RWPE2 (cell line): ENCODE results near the gene XPR1.

Experiments
- ATAC-seq: fragments of 200-7000 bp; cut with Tn5 transposase; 3 replicates; pipeline ENCODE4 v1.9.1; 2021; ENCODE audit warnings: low read depth
- DNase-seq: peaks from one replicate; pipeline ENCODE4 v3.0.0-alpha.2; 2020; ENCODE audit warnings: low spot score
- H3K27ac ChIP-seq: fragments of 450-650 bp; 2 replicates; pipeline ENCODE4 v1.5.1; 2017; ENCODE audit warnings: mild to moderate bottlenecking; ENCODE audit not compliant: poor library complexity, severe bottlenecking
- H3K27me3 ChIP-seq: fragments of 250-450 bp; sonication (Bioruptor Pico); 2 replicates; pipeline ENCODE4 v1.5.1; 2021; ENCODE audit warnings: mild to moderate bottlenecking, moderate library complexity; ENCODE audit not compliant: insufficient read depth, poor library complexity, severe bottlenecking
- H3K36me3 ChIP-seq: fragments of 250-450 bp; sonication (Bioruptor Pico); 2 replicates; pipeline ENCODE4 v1.5.1; 2020; ENCODE audit warnings: low read depth, mild to moderate bottlenecking, moderate library complexity
- H3K4me1 ChIP-seq: fragments of 250-450 bp; sonication (Bioruptor Pico); 2 replicates; pipeline ENCODE4 v1.5.1; 2021; ENCODE audit warnings: mild to moderate bottlenecking, moderate library complexity; ENCODE audit not compliant: insufficient read depth, poor library complexity, severe bottlenecking
- H3K4me3 ChIP-seq: fragments of 250-450 bp; sonication (Bioruptor Pico); 2 replicates; pipeline ENCODE4 v1.5.1; 2021; ENCODE audit warnings: mild to moderate bottlenecking, moderate library complexity; ENCODE audit not compliant: severe bottlenecking
- H3K9me3 ChIP-seq: fragments of 250-450 bp; sonication (Bioruptor Pico); 2 replicates; pipeline ENCODE4 v1.5.1; 2021; ENCODE audit warnings: mild to moderate bottlenecking, moderate library complexity; ENCODE audit not compliant: severe bottlenecking
- CTCF ChIP-seq: fragments of 450-650 bp; IDR thresholded peaks from one replicate; pipeline ENCODE4 v1.5.1; 2017; ENCODE audit warnings: mild to moderate bottlenecking, moderate library complexity; ENCODE audit not compliant: poor library complexity, severe bottlenecking

XPR1 gene

GRCh38 chr1:180929389-180929788, 297.6 kb downstream of the XPR1 start:
- no peak overlapping the region for H3K27ac ChIP-seq
- no peaks in the 10 kb centered on the region for H3K36me3 ChIP-seq
- ATAC-seq (no peak), DNase-seq (no peak)
- no peaks in the 10 kb centered on the region for H3K4me1 ChIP-seq
- no peak overlapping the region for H3K4me3 ChIP-seq
- H3K9me3 ChIP-seq = no peaks in the 10 kb centered on the region
- TF ChIP-seq CTCF = no peak
- H3K27me3 ChIP-seq = no peaks in the 10 kb centered on the region

DNA sequence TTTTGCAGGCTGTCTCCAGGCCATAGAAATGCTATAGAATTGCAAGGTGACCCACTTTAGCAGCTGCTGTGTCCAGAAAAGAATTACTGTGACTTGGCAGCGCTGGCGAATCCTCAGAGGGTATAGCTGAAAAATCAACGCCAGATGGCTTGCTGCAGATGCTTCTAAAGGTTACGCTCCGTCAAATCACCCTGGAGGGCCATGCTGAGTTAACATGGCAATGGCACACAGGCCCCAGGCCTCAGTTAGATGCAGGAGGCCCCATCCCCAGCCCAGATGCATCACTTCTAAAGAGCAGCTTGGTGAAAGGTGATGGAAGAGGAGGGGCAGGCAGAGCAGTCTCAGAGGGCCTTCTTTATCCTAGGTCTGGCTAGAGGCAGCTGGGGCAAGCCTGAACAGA, 298.9 kb downstream of the XPR1 start:
- ATAC-seq (no peak), DNase-seq (no peak)
- no peaks in the 10 kb centered on the region for H3K9me3 ChIP-seq
- no peak for TF ChIP-seq CTCF
- H3K27ac ChIP-seq = no peak overlapping the region
- no peak overlapping the region for H3K4me3 ChIP-seq
- no peaks in the 10 kb centered on the region for H3K4me1 ChIP-seq
- no peaks in the 10 kb centered on the region for H3K27me3 ChIP-seq
- no peaks in the 10 kb centered on the region for H3K36me3 ChIP-seq

- H3K36me3 ChIP-seq = no peaks in the 10 kb centered on the region
- no peaks in the 10 kb centered on the region for H3K4me1 ChIP-seq
- no peak for TF ChIP-seq CTCF
- H3K27ac ChIP-seq = no peak overlapping the region
- no peaks in the 10 kb centered on the region for H3K27me3 ChIP-seq
- no peak overlapping the region for H3K4me3 ChIP-seq
- DNase-seq = no peak
- H3K9me3 ChIP-seq = no peaks in the 10 kb centered on the region
- ATAC-seq = no peak
These were observed 299.7 kb downstream of the XPR1 start for GRCh38 chr1:180931529-180931928.

- DNase-seq = no peak
- Histone ChIP-seq H3K4me1 (no peaks in the 10 kb centered on the region), H3K27ac (no peak overlapping the region), H3K36me3 (no peaks in the 10 kb centered on the region), H3K9me3 (no peaks in the 10 kb centered on the region), H3K27me3 (no peaks in the 10 kb centered on the region), H3K4me3 (no peak overlapping the region)
- TF ChIP-seq CTCF = no peak
- ATAC-seq = no peak
These were observed 300.6 kb downstream of the XPR1 start for GRCh38 chr1:180932378-180932777.

- Histone ChIP-seq H3K27me3 (no peaks in the 10 kb centered on the region), H3K9me3 (no peaks in the 10 kb centered on the region), H3K27ac (no peak overlapping the region), H3K4me3 (no peak overlapping the region), H3K4me1 (no peaks in the 10 kb centered on the region), H3K36me3 (no peaks in the 10 kb centered on the region)
- ATAC-seq = no peak
- no peak for TF ChIP-seq CTCF
- DNase-seq = no peak
These were observed 301.3 kb downstream of the XPR1 start for GRCh38 chr1:180933141-180933540.
